Stromal cell of bone marrow (primary cell): Measurements from ENCODE around the gene FAM120A.

Source experiments
- DNase-seq: peaks from one replicate; pipeline ENCODE4 v3.0.0-alpha.2; 2012; ENCODE audit warnings: low read depth

FAM120A gene

GRCh38 chr9:93595861-93596365, 144.4 kb downstream of the FAM120A start:
- DNase-seq = no peak

- DNase-seq = no peak
Measured at GRCh38 chr9:93596399-93596798, 144.9 kb downstream of the FAM120A start.

DNA sequence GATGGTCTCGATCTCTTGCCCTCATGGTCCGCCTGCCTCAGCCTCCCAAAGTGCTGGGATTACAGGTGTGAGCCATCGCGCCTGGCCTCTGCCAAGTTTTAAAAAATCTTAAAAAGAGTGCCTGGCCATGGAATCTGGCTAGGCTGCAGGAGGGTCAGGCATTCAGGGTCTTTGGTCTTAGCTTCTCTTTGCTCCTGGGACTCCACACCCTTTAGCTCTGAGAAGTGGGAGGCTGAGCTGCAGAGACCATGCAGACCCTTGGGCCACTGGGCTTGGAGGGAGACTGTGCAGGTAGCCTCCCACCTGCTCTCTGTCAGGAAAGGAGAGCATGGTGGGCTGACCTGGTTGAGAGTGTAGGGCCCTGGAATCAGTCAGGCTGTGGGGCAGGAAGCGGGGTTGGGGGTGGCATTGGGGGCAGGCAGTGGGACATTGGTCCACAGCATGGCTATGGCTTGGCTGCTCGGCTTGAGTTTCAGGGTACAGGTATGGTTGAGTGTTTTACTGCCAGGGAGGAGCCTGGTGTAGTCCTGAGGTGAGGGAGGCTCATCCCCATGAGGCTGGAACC, 145.7 kb downstream of the FAM120A start:
- no peak for DNase-seq

- no peak for DNase-seq
Measured at GRCh38 chr9:93597871-93598646, 146.6 kb downstream of the FAM120A start.

- DNase-seq = no peak
Measured at GRCh38 chr9:93598647-93599241, 147.3 kb downstream of the FAM120A start.

DNA sequence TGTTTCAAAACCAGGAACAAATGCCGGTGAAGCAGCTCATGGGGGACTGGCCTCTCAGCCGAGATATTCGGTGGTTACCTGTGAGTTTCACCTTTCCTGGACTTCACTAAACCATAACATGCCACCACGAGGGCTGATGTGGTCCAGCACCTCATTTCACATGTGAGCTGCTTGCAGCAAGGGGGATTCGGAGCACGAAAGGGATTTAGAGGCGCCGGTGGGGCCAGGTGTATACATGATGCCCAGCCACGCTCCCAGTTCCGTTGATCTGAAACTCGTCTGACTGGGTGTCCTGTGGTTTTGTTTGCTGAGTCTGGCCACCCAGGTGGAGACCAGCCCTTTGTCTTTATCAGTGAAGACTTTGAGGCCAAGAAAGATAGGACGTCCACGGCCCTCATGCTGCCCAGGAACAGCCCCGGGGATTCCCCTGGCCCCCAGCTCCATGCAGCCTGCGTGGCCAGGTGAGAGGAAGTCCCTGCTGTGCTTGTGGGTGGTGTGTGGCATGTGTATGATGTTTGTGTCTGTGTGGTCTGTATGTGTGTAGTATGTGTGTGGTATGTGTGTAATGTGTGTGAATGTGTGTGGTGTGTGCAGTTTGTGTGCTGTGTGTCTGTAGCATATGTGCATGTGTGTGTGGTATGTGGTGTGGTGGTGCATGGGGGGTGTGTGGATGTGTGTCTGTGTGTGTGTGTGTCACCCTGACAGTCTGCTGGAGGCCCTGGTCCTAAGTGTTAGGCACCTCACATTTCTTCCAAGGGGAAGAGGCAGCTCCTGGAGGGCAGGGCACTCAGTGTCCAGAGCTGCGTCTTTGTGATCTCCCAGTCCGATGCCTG, 148.3 kb downstream of the FAM120A start:
- DNase-seq = no peak

DNA sequence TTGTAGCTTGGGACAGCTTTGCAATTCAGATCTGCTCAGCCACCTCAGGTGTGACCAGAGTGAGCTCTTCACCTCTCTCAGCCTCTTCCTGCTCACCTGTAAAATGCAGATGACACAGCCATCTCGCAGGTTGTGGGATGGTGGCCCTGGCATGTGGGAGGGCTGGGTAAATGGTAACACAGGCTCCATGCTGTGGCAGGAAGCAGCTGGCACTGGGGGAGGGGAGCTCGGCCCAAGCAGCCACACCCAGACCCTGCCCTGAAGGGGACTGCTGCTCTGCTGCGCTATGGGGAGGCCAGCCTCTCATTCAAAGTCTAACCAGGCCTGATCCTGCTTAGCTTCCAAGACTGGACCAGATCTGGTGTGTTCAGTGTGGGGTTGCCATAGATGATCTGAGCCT, 149.0 kb downstream of the FAM120A start:
- DNase-seq = no peak

DNA sequence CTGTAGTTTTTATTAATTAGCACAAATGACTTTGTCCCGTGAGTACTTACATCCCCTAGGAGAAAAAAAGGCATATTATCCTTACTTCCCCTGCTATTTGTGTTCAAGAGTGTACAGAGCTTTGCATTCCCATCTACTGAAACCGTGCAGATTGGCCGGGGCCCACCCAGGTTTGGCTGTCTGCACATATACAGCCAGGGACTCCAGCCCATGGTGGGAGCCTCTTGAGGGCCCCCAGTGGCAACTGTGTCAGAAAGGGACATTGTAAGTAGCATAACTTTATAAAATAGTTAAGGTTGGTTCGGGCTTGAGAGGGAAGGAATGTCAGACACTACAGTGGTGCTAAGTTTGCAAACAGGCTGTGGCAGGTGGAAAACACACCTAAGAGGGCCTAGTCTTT, 149.6 kb downstream of the FAM120A start:
- no peak for DNase-seq

GRCh38 chr9:93601666-93602065, 150.2 kb downstream of the FAM120A start:
- DNase-seq = no peak

DNA sequence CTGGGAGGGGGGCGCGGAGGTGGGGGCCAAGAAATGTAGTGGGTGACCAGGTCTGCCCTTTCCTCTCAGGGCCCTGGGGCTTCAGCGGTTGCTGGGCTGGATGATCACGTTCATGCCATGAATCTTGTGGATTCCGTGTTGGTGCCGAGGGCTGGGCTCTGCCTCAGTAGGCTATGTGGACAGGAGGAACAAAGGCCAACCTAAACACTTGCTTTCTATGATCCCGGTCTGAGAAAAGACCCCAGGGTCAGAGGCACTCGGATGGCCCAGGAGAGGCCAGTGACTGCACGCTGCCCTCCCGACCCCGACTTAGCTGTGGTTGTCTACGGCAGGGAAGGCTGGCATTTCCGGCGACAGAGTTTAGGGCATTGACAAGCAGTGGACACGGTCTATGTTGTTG, 151.5 kb downstream of the FAM120A start:
- DNase-seq = no peak

DNA sequence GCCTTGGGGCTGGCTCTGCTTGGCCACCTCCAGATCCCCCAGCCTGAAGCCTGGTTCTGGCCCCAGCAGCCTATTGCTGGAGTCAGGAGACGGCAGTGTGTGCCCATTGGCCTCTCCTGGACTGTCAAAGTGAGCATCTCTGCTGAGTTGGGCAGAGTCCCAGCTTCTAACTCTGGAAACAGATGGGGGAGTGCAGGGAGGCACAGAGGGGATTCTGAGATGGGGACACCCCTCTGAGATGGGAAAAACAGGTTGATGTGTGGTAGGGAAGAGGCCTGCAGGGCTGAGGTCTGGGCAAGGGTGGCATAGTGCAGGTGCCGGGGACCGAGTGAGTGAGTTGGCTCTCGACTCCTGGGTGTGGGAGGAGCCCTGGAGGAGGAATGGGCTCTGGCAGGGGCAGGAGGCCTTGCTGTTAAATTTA, 152.4 kb downstream of the FAM120A start:
- DNase-seq = no peak

DNA sequence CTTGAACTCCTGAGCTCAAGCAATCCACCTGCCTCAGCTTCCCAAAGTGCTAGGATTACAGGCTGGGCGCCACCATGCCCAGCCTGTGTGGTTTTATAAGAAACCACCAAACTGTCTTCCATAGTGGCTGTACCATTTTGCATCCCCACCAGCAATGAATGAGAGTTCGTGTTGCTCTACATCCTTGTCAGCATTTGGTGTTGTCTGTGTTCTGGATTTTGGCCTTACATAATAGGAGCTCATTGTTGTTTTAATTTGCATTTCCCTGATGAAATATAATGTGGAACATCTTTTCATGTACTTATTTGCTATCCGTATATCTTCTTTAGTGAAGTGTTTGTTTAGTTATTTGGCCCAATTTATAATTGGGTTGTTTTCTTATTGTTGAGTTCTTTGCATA, 154.7 kb downstream of the FAM120A start:
- DNase-seq = no peak

- DNase-seq = no peak
Measured at GRCh38 chr9:93610206-93610605, 158.7 kb downstream of the FAM120A start.

GRCh38 chr9:93612052-93612795, 160.7 kb downstream of the FAM120A start:
- DNase-seq = no peak

DNA sequence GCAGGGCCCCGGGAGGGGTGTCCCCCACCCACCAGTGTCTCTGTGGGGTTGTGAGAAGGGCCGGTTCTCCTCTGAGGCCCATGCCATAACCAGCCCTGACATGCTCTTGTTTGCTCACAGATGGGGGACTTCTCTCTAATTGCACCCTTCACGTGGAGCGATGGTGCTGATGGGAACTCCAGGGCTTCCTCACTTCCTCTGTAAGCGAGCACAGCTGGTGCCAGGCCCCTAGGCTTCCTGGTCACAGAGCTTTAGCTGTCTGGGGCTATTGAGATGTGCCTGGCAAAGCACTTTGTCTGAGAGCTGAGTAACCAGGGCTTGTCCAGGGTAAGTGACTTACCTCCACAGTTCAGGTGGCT, 161.3 kb downstream of the FAM120A start:
- no peak for DNase-seq

GRCh38 chr9:93613174-93613573, 161.7 kb downstream of the FAM120A start:
- no peak for DNase-seq

- no peak for DNase-seq
Measured at GRCh38 chr9:93613791-93614190, 162.3 kb downstream of the FAM120A start.

DNA sequence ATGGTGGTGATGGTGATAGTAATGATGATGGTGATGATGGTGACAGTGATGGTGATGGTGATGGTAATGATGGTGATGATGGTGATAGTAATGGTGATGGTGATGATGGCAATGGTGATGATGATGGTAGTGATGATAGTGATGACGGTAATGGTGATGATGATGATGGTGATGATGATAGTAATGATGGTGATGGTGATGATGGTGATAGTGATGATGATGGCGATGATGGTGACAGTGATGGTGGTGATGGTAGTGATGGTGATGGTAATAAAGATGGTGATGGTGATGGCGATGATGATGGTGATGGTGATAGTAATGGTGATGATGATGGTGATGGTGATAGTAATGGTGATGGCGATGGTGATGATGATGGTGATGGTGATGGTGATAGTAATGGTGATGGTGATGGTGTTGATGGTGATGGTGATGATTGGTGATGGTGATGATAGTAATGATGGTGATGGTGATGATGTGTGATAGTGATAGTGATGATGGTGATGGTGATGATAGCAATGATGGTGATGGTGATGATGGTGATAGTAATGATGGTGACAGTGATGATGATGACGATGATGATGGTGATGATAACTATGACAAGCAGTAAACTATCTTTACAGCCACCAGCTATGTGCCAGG, 163.5 kb downstream of the FAM120A start:
- DNase-seq = no peak
